GM11168 (cell line): ENCODE results near the gene OR2D3.
"Not testable (repeated sequence)": the region's sequence is repeated elsewhere in the genome, so short reads cannot be mapped to it uniquely, and the experiment has no call there.

ENCODE experiments used
- in situ Hi-C: fragments of 300-500 bp; cut with MboI; formaldehyde crosslinking; loops from one replicate; pipeline ENCODE4 v1.12.0; 2022; ENCODE audit warnings: low sequenced_read_pairs; ENCODE audit not compliant: unreplicated experiment

The OR2D3 gene

GRCh38 chr11:6926208-6927029 lies 5.6 kb downstream of the OR2D3 start, which contains the start of gene ZNF215:
Gene ZNF215, plus strand, starts transcription at chr11:6926426. Its CDS starts 5,847 bp downstream, at chr11:6932273.
- in situ Hi-C loops = no loop called here

- in situ Hi-C loops = no loop called here
These were observed 6.3 kb downstream of the OR2D3 start for GRCh38 chr11:6927030-6927617.

DNA sequence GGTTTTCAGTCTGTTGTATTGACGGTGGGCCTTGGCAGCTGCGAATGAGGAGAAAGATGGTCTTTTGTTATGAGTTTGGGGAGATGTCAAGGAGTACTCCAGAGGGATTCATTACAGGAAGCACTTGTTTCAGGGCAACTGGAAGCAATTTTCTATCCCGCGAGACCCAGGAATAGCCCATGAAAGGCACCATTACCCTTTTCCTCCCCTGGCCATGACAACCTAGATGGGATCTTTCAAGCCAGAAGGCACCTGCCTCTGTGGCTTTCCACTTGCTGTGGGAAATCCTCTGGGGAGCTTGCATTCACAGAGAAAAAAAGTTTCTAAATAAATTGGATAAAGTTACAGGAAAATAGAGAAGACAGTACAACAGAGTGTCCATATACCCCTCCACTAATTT lies 8.1 kb downstream of the OR2D3 start:
- in situ Hi-C loops = no loop called here

- in situ Hi-C loops = no loop called here
These were observed 10.4 kb downstream of the OR2D3 start for GRCh38 chr11:6931146-6931713.

- in situ Hi-C loops = no loop called here
These were observed 11.3 kb downstream of the OR2D3 start for GRCh38 chr11:6932145-6932544.

GRCh38 chr11:6941970-6942369 lies 21.2 kb downstream of the OR2D3 start:
- in situ Hi-C loops = no loop called here

GRCh38 chr11:6943131-6943530 lies 22.3 kb downstream of the OR2D3 start:
- in situ Hi-C loops = no loop called here

DNA sequence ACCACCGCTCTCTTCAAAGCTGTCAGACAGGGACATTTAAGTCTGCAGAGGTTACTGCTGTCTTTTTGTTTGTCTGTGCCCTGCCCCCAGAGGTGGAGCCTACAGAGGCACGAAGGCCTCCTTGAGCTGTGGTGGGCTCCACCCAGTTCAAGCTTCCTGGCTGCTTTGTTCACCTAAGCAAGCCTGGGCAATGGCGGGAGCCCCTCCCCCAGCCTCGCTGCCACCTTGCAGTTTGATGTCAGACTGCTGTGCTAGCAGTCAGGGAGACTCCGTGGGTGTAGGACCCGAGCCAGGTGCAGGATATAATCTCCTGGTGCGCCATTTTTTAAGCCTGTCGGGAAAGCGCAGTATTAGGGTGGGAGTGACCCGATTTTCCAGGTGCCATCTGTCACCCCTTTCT lies 33.4 kb downstream of the OR2D3 start:
- in situ Hi-C loops = not testable (repeated sequence)

- in situ Hi-C loops = no loop called here
These were observed 41.3 kb downstream of the OR2D3 start for GRCh38 chr11:6962141-6962540.

- in situ Hi-C loops = no loop called here
These were observed 41.9 kb downstream of the OR2D3 start for GRCh38 chr11:6962673-6963072.

GRCh38 chr11:6968816-6969215 lies 48.0 kb downstream of the OR2D3 start:
- in situ Hi-C loops = no loop called here

GRCh38 chr11:6969854-6970253 lies 49.1 kb downstream of the OR2D3 start:
- in situ Hi-C loops = not testable (repeated sequence)
